Psoas muscle (tissue), 8 donors: ENCODE measurements around the gene RNF123. TPM values are rescaled to one million over a fixed set of nuclear protein-coding genes. Genes with fewer than 3 reads are reported as not detected.

Experiments used
- ATAC-seq, 4 donors: fragments of 200-7000 bp; cut with Tn5 transposase; one replicate each; pipeline ENCODE4 v1.9.1; 2020; ENCODE audit warnings: moderate library complexity in 3 of 4, mild to moderate bottlenecking in 2 of 4
- DNase-seq, 2 donors: peaks; one replicate each; pipeline ENCODE4 v3.0.0-alpha.2; 2020
- H3K27ac ChIP-seq: fragments of 200-600 bp; one replicate; pipeline ENCODE4 v1.8.0; 2022
- H3K27me3 ChIP-seq, 3 donors: fragments of 200-600 bp in 1 of 3; one replicate each; pipeline versions ENCODE4 v1.6.1 to v1.8.0; 2013 to 2022; ENCODE audit warnings: low read length in 2 of 3, mild to moderate bottlenecking in 2 of 3, moderate library complexity in 1 of 3; ENCODE audit not compliant: insufficient read depth in 3 of 3
- H3K36me3 ChIP-seq, 2 donors: fragments of 200-600 bp in 1 of 2; one replicate each; pipeline versions ENCODE4 v1.6.1 to v1.8.0; 2013 to 2022; ENCODE audit warnings: low read depth in 1 of 2, mild to moderate bottlenecking in 1 of 2, moderate library complexity in 1 of 2; ENCODE audit not compliant: insufficient read depth in 1 of 2
- H3K4me1 ChIP-seq: fragments of 200-600 bp; one replicate; pipeline ENCODE4 v1.8.0; 2022
- H3K4me3 ChIP-seq: fragments of 200-600 bp; one replicate; pipeline ENCODE4 v1.8.0; 2022; ENCODE audit warnings: mild to moderate bottlenecking
- H3K9me3 ChIP-seq: fragments of 200-600 bp; one replicate; pipeline ENCODE4 v1.8.0; 2022
- CTCF ChIP-seq: fragments of 200-600 bp; IDR thresholded peaks from one replicate; pipeline ENCODE4 v1.8.0; 2022; ENCODE audit warnings: antibody characterized with exemption
- WGBS, 3 donors: extraction: QIAGEN DNeasy Blood & Tissue Kit; methylation state at CpG; one replicate each; pipeline versions ENCODE4 v1.1.6 to v1.1.7; 2013; 5-methylcytosine and 5-hydroxymethylcytosine counted together
- intact Hi-C, 2 donors: fragments of 100-400 bp; cut with DNase I; formaldehyde crosslinking; loops; one replicate each; pipeline versions ENCODE4 v1.11.0 to v1.14.2; 2022
- polyA plus RNA-seq, 3 donors: library from polyadenylated mRNA; stranded (reverse); fragments of 200-250 nt; gene quantifications; one replicate each; pipeline ENCODE4 v1.2.3, GENCODE V29; 2013
- total RNA-seq, 4 donors: library from RNA; stranded (reverse); fragmentation: NEBNext Ultra II Directional in 2 of 4; extraction: Animal tissue kit (Norgen Biotek cat#: 25700) in 2 of 4; gene quantifications; one replicate each; pipeline versions ENCODE4 v1.2.1 to v1.2.4, GENCODE V29; 2021 to 2023
- donor health status: healthy with polysubstance abuse.
- donor health status: DM: no; HTN: no; CAD: no; lungs with moderate emphysema.
- donor health status: Bipolar disorder and iron deficiency.
- donor health status: healthy.
- donor health status: DM: yes; HTN: yes; CAD: no.
- donor health status: DM: no; HTN: no; CAD: no.
- donor health status: DM: no; HTN: no; CAD: no.
- donor health status: DM: yes; HTN: yes; CAD: no.

Gene RNF123
- total and polyA plus RNA-seq, 7 donors = 36.1 to 170 (median 105) TPM

- WGBS, 3 donors = 86 to 93% (median 88%) methylated on average over 25 of the region's 25 CpGs
- H3K4me3 ChIP-seq = no peak overlapping the region
- no peaks in the 10 kb centered on the region for H3K27me3 ChIP-seq
- no peak overlapping the region for H3K27ac ChIP-seq
- no peaks in the 10 kb centered on the region for H3K9me3 ChIP-seq
- TF ChIP-seq CTCF = no peak
- H3K36me3 ChIP-seq = peaks cover 0 to 68% of the 10 kb centered on the region in 2 donors
- intact Hi-C loops = no loop called here
- DNase-seq (peak in 1 of 2 donors; percentile 8), ATAC-seq (no peak)
- peaks cover 22% of the 10 kb centered on the region for H3K4me1 ChIP-seq
Measured at GRCh38 chr3:49713336-49714105, 24.2 kb downstream of the RNF123 start.

- no peak overlapping the region for H3K4me3 ChIP-seq
- 26 to 61% (median 46%) methylated on average over 13 of the region's 13 CpGs for WGBS, 3 donors
- no peaks in the 10 kb centered on the region for H3K9me3 ChIP-seq
- DNase-seq (no peak), ATAC-seq (no peak)
- intact Hi-C loops = loop anchor here in 1 of 2 donors (5.0 kb wide), 1 partner anchor 127 kb away; no protein-coding TSS in a partner anchor
- H3K36me3 ChIP-seq = peaks cover 0 to 61% of the 10 kb centered on the region in 2 donors
- no peak for TF ChIP-seq CTCF
- H3K27me3 ChIP-seq = no peaks in the 10 kb centered on the region
- H3K27ac ChIP-seq = peak overlapping the region; percentile 53
- H3K4me1 ChIP-seq = peaks cover 35% of the 10 kb centered on the region
Measured at GRCh38 chr3:49714728-49715550, 25.6 kb downstream of the RNF123 start.

GRCh38 chr3:49715611-49716121, 26.3 kb downstream of the RNF123 start:
- ATAC-seq (no peak), DNase-seq (no peak)
- Histone ChIP-seq H3K9me3 (no peaks in the 10 kb centered on the region), H3K4me1 (peaks cover 35% of the 10 kb centered on the region), H3K4me3 (no peak overlapping the region), H3K27me3 (no peaks in the 10 kb centered on the region), H3K27ac (no peak overlapping the region), H3K36me3 (peaks cover 0 to 63% of the 10 kb centered on the region in 2 donors)
- WGBS, 3 donors = 63 to 77% (median 65%) methylated on average over 13 of the region's 13 CpGs
- TF ChIP-seq CTCF = no peak
- intact Hi-C loops = loop anchor here in 1 of 2 donors (5.0 kb wide), 1 partner anchor 127 kb away; no protein-coding TSS in a partner anchor

GRCh38 chr3:49716169-49716568, 26.8 kb downstream of the RNF123 start:
- Histone ChIP-seq H3K27ac (no peak overlapping the region), H3K36me3 (peaks cover 0 to 63% of the 10 kb centered on the region in 2 donors), H3K9me3 (no peaks in the 10 kb centered on the region), H3K27me3 (no peaks in the 10 kb centered on the region), H3K4me3 (no peak overlapping the region), H3K4me1 (peaks cover 35% of the 10 kb centered on the region)
- DNase-seq = no peak
- ATAC-seq = no peak
- no peak for TF ChIP-seq CTCF
- WGBS, 3 donors = 88 to 95% (median 90%) methylated on average over 7 of the region's 7 CpGs
- intact Hi-C loops = loop anchor here in 1 of 2 donors (5.0 kb wide), 1 partner anchor 126 kb away; no protein-coding TSS in a partner anchor
